Measurements from ENCODE around the gene NUF2. TPM values are rescaled to one million over a fixed set of nuclear protein-coding genes. Genes with fewer than 3 reads are reported as not detected.

The NUF2 gene
- total and polyA plus RNA-seq, 2 donors (not counting 3 experiments of a cell fraction or from before 2014, with no cell fraction given), result 14.3 to 38.6 TPM

- Histone ChIP-seq H3K27me3 (ENCODE audit: control insufficient read depth in 2 of 2, insufficient read depth in 2 of 2, low read length in 2 of 2) (no peaks in the 10 kb centered on the region), H3K4me2 (ENCODE audit: insufficient read depth, low read length) (no peak overlapping the region), H3K4me3 (replicated peaks in 1 of 3; ENCODE audit: insufficient read depth in 1 of 3, low read depth in 1 of 3, low read length in 3 of 3) (no peak overlapping the region), H3K79me2 (ENCODE audit: control insufficient read depth, insufficient read depth, low read length) (no peaks in the 10 kb centered on the region), H3K9me1 (replicated peaks; ENCODE audit: control insufficient read depth, extremely low read depth, insufficient read depth, low read length) (no peaks in the 10 kb centered on the region), H2AFZ (ENCODE audit: low read depth, low read length) (no peak overlapping the region), H3K36me3 (ENCODE audit: control insufficient read depth in 2 of 2, extremely low read depth in 1 of 2, insufficient read depth in 2 of 2, low read length in 2 of 2) (peaks cover 0 to 16% of the 10 kb centered on the region in 2 experiments), H4K20me1 (replicated peaks; ENCODE audit: control insufficient read depth, extremely low read depth, insufficient read depth, low read length) (no peaks in the 10 kb centered on the region), H3K9ac (replicated peaks; ENCODE audit: extremely low read depth, insufficient read depth, low read length) (no peak overlapping the region), H3K4me1 (ENCODE audit: control insufficient read depth, extremely low read depth, insufficient read depth, low read length) (no peaks in the 10 kb centered on the region), H3K9me3 (replicated peaks; ENCODE audit: control insufficient read depth, insufficient read depth, low read length) (no peaks in the 10 kb centered on the region), H3K27ac (ENCODE audit: insufficient read depth, low read depth, low read length) (no peak overlapping the region)
- dilution Hi-C loops (cut with MboI; ENCODE audit: extremely low pct_ligation_motif_present, low sequenced_read_pairs), result no loop called here
- POLR2A ChIA-PET, result no interaction called here
- no TSS peak for BruUV-seq (replicated peaks)
- DNase-seq (ENCODE audit: low read depth, low spot score) (no peak), FAIRE-seq (no peak)
- CTCF ChIA-PET, result no interaction called here
- no peak for TF ChIP-seq MAX (IDR thresholded peaks at IDR 0.05; ENCODE audit: insufficient read depth, insufficient read length)
- TF ChIP-seq JUN (IDR thresholded peaks at IDR 0.05; ENCODE audit: borderline replicate concordance, insufficient read depth, insufficient read length, low read depth), result no peak
- no peak for TF ChIP-seq CTCF (IDR thresholded peaks at IDR 0.05; ENCODE audit: extremely low read depth in 1 of 2, insufficient read depth in 1 of 2, low read depth in 1 of 2, low read length in 2 of 2)
- no peak for TF ChIP-seq EZH2 (IDR thresholded peaks at IDR 0.05; ENCODE audit: borderline replicate concordance, low read depth, low read length, severe bottlenecking)
- no peak for TF ChIP-seq FOS (IDR thresholded peaks at IDR 0.05; ENCODE audit: borderline replicate concordance, insufficient read depth, low read length)
- no peak for TF ChIP-seq POLR2AphosphoS5 (IDR thresholded peaks at IDR 0.05; ENCODE audit: insufficient read depth, low read depth, low read length)
- no peak for TF ChIP-seq GATA2 (IDR thresholded peaks at IDR 0.05; ENCODE audit: insufficient read depth, insufficient read length, low read depth, low read length)
- TF ChIP-seq POLR2A (IDR thresholded peaks at IDR 0.05; ENCODE audit: low read depth, low read length), result no peak
- TF ChIP-seq MYC (IDR thresholded peaks at IDR 0.05; ENCODE audit: low read depth, low read length), result no peak
- intact Hi-C loops (cut with micrococcal nuclease), result no loop called here
These were observed 30.2 kb downstream of the NUF2 start for GRCh38 chr1:163351912-163352311.
